GM12891 (cell line): Measurements from ENCODE around the gene SLC6A12.

Experiments used
- POLR2A ChIP-seq: IDR thresholded peaks from 2 replicates; pipeline ENCODE4 v1.6.1; 2011; ENCODE audit warnings: low read depth, low read length, control low read depth
- POLR2AphosphoS5 ChIP-seq: IDR thresholded peaks from 2 replicates; pipeline ENCODE4 v1.6.1; 2011; ENCODE audit warnings: low read depth, low read length, control low read depth
- TAF1 ChIP-seq: IDR thresholded peaks from 2 replicates; pipeline ENCODE4 v1.6.1; 2011; ENCODE audit warnings: low read depth, low read length, control low read depth

GRCh38 chr12:163406-163986 lies 50.5 kb downstream of the SLC6A12 start:
- no peak for TF ChIP-seq TAF1
- no peak for TF ChIP-seq POLR2A
- no peak for TF ChIP-seq POLR2AphosphoS5
